Chondrocyte (in vitro differentiated cells): Measurements from ENCODE around the gene GRIK4. TPM values are rescaled to one million over a fixed set of nuclear protein-coding genes. Genes with fewer than 3 reads are reported as not detected.

Experiments
- DNase-seq: peaks from one replicate; pipeline ENCODE4 v3.0.0; 2021; ENCODE audit warnings: mixed read lengths, low spot score
- H3K27ac Mint-ChIP-seq: one replicate; pipeline ENCODE4 v1.8.0; 2021; ENCODE audit warnings: mild to moderate bottlenecking, moderate library complexity, mixed read lengths; ENCODE audit not compliant: unreplicated experiment
- H3K27me3 Mint-ChIP-seq: 2 replicates; pipeline ENCODE4 v1.8.0; 2021; ENCODE audit warnings: low read depth, mixed read lengths
- H3K36me3 Mint-ChIP-seq: 2 replicates; pipeline ENCODE4 v1.8.0; 2021; ENCODE audit warnings: low read depth, mixed read lengths
- H3K4me1 Mint-ChIP-seq: 2 replicates; pipeline ENCODE4 v1.8.0; 2021; ENCODE audit warnings: low read depth, mild to moderate bottlenecking, mixed read lengths
- H3K4me3 Mint-ChIP-seq: one replicate; pipeline ENCODE4 v1.8.0; 2021; ENCODE audit warnings: mild to moderate bottlenecking, moderate library complexity, mixed read lengths; ENCODE audit not compliant: unreplicated experiment
- H3K9me3 Mint-ChIP-seq: 2 replicates; pipeline ENCODE4 v1.8.0; 2021; ENCODE audit warnings: low read depth, mixed read lengths
- CTCF ChIP-seq: fragments of 200-600 bp; sonication (generic); IDR thresholded peaks from 2 replicates; pipeline ENCODE4 v1.5.0; 2021; ENCODE audit warnings: antibody characterized with exemption, mild to moderate bottlenecking, moderate library complexity
- total RNA-seq: library from RNA; stranded (reverse); gene quantifications from 3 replicates; pipeline ENCODE4 v1.2.1, GENCODE V29; 2021

Gene GRIK4
- total RNA-seq, 1 donor from 2014 or later = 0.37 TPM

GRCh38 chr11:120932305-120932915, 420.9 kb downstream of the GRIK4 start:
- Mint-ChIP-seq H3K4me3 (no peak overlapping the region), H3K9me3 (no peaks in the 10 kb centered on the region), H3K27ac (no peak overlapping the region), H3K36me3 (no peaks in the 10 kb centered on the region), H3K27me3 (peaks cover 21% of the 10 kb centered on the region), H3K4me1 (no peaks in the 10 kb centered on the region)
- DNase-seq = no peak
- no peak for TF ChIP-seq CTCF

GRCh38 chr11:120936356-120936755, 424.8 kb downstream of the GRIK4 start:
- TF ChIP-seq CTCF = no peak
- no peak for DNase-seq
- Mint-ChIP-seq H3K9me3 (no peaks in the 10 kb centered on the region), H3K27me3 (peaks cover 35% of the 10 kb centered on the region), H3K4me1 (no peaks in the 10 kb centered on the region), H3K4me3 (no peak overlapping the region), H3K36me3 (no peaks in the 10 kb centered on the region), H3K27ac (no peak overlapping the region)

GRCh38 chr11:120937501-120937900, 426.0 kb downstream of the GRIK4 start:
- Mint-ChIP-seq H3K4me3 (no peak overlapping the region), H3K27me3 (peaks cover 34% of the 10 kb centered on the region), H3K36me3 (no peaks in the 10 kb centered on the region), H3K27ac (no peak overlapping the region), H3K9me3 (no peaks in the 10 kb centered on the region), H3K4me1 (no peaks in the 10 kb centered on the region)
- TF ChIP-seq CTCF = no peak
- no peak for DNase-seq

GRCh38 chr11:120938260-120938659, 426.7 kb downstream of the GRIK4 start:
- H3K27ac Mint-ChIP-seq = no peak overlapping the region
- no peak overlapping the region for H3K4me3 Mint-ChIP-seq
- H3K36me3 Mint-ChIP-seq = no peaks in the 10 kb centered on the region
- no peak for DNase-seq
- TF ChIP-seq CTCF = no peak
- H3K27me3 Mint-ChIP-seq = peaks cover 34% of the 10 kb centered on the region
- H3K4me1 Mint-ChIP-seq = no peaks in the 10 kb centered on the region
- no peaks in the 10 kb centered on the region for H3K9me3 Mint-ChIP-seq

- DNase-seq = no peak
- H3K4me1 Mint-ChIP-seq = no peaks in the 10 kb centered on the region
- peaks cover 28% of the 10 kb centered on the region for H3K27me3 Mint-ChIP-seq
- no peak for TF ChIP-seq CTCF
- H3K9me3 Mint-ChIP-seq = peaks cover 11% of the 10 kb centered on the region
- no peak overlapping the region for H3K4me3 Mint-ChIP-seq
- H3K27ac Mint-ChIP-seq = no peak overlapping the region
- H3K36me3 Mint-ChIP-seq = no peaks in the 10 kb centered on the region
These were observed 428.8 kb downstream of the GRIK4 start for GRCh38 chr11:120940160-120940848.
